ENCODE measurements around the gene PSMG4.

The PSMG4 gene

DNA sequence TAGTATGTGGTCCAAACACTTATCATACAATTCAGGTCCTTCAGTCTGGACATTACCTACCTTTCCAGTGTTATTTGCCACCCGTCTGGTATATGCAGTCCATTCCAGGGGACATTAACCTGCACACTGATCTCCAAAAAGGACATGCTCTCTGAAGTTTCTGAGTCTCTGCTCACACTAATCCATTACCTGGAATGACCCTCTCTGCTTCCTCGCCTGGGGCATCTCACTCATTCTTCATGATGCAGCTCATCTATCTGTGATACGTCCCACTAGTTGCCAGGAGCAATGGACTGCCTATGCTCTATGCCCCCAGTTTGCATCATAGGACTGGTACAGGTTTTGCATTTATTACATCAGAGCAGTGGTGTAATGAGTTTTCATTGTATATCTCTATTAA is 25.4 kb upstream of the PSMG4 start:
- TF ChIP-seq TAF1 (IDR thresholded peaks at IDR 0.05; ENCODE audit: borderline replicate concordance, insufficient read depth, low read length) (no peak), SIN3A (IDR thresholded peaks at IDR 0.05; ENCODE audit: borderline replicate concordance, insufficient read depth, low read length) (no peak), FOXP2 (optimal IDR thresholded peaks at IDR 0.05; ENCODE audit: borderline replicate concordance, extremely low read depth, extremely low read length, insufficient read depth) (no peak), POLR2AphosphoS5 (IDR thresholded peaks at IDR 0.05; ENCODE audit: low read depth, low read length) (no peak), REST (IDR thresholded peaks at IDR 0.05; ENCODE audit: insufficient read depth in 1 of 2, low read depth in 2 of 2, low read length in 2 of 2) (no peak)

DNA sequence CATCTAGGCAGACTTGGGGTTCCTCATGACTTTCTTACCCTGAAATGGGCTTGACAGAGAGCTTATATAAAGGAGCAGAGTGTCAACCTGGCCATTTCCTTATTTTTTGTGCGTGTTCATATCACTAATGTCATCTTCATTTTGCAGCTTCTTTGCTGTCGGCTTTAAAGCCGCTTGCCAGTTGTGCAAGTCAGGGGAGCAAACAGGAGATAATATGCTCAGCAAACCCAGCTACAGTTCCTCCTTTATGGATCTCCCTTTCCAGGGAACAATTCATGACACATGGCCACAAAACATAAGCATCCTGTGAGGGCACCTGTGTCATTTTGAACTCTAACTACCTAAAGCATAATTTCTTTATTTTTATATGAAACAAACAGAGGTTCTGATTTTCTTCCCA is 24.8 kb upstream of the PSMG4 start:
- TF ChIP-seq FOXP2 (optimal IDR thresholded peaks at IDR 0.05; ENCODE audit: borderline replicate concordance, extremely low read depth, extremely low read length, insufficient read depth), result no peak
- TF ChIP-seq REST (IDR thresholded peaks at IDR 0.05; ENCODE audit: insufficient read depth in 1 of 2, low read depth in 2 of 2, low read length in 2 of 2), result no peak
- no peak for TF ChIP-seq POLR2AphosphoS5 (IDR thresholded peaks at IDR 0.05; ENCODE audit: low read depth, low read length)
- TF ChIP-seq SIN3A (IDR thresholded peaks at IDR 0.05; ENCODE audit: borderline replicate concordance, insufficient read depth, low read length), result no peak
- no peak for TF ChIP-seq TAF1 (IDR thresholded peaks at IDR 0.05; ENCODE audit: borderline replicate concordance, insufficient read depth, low read length)

- TF ChIP-seq REST (IDR thresholded peaks at IDR 0.05; ENCODE audit: insufficient read depth in 1 of 2, low read depth in 2 of 2, low read length in 2 of 2) (no peak), POLR2AphosphoS5 (IDR thresholded peaks at IDR 0.05; ENCODE audit: low read depth, low read length) (no peak), TAF1 (IDR thresholded peaks at IDR 0.05; ENCODE audit: borderline replicate concordance, insufficient read depth, low read length) (no peak), SIN3A (IDR thresholded peaks at IDR 0.05; ENCODE audit: borderline replicate concordance, insufficient read depth, low read length) (no peak), FOXP2 (optimal IDR thresholded peaks at IDR 0.05; ENCODE audit: borderline replicate concordance, extremely low read depth, extremely low read length, insufficient read depth) (no peak)
Observed at GRCh38 chr6:3235486-3235885, 23.3 kb upstream of the PSMG4 start.

- no peak for TF ChIP-seq TAF1 (IDR thresholded peaks at IDR 0.05; ENCODE audit: borderline replicate concordance, insufficient read depth, low read length)
- TF ChIP-seq REST (IDR thresholded peaks at IDR 0.05; ENCODE audit: insufficient read depth in 1 of 2, low read depth in 2 of 2, low read length in 2 of 2), result no peak
- no peak for TF ChIP-seq SIN3A (IDR thresholded peaks at IDR 0.05; ENCODE audit: borderline replicate concordance, insufficient read depth, low read length)
- no peak for TF ChIP-seq POLR2AphosphoS5 (IDR thresholded peaks at IDR 0.05; ENCODE audit: low read depth, low read length)
- TF ChIP-seq FOXP2 (optimal IDR thresholded peaks at IDR 0.05; ENCODE audit: borderline replicate concordance, extremely low read depth, extremely low read length, insufficient read depth), result no peak
Observed at GRCh38 chr6:3236005-3236404, 22.7 kb upstream of the PSMG4 start.

Measured in PFSK-1 (cell line).